ENCODE data around the gene ACP3.

The ACP3 gene

GRCh38 chr3:132283440-132283839 is 33.8 kb upstream of the ACP3 start:
- H3K27me3 ChIP-seq (replicated peaks) = no peaks in the 10 kb centered on the region
- in situ Hi-C loops (cut with HindIII; ENCODE audit: low pct_ligation_motif_present, low sequenced_read_pairs) = no loop called here
- H3K27ac ChIP-seq = no peak overlapping the region
- no peak for TF ChIP-seq CTCF (IDR thresholded peaks at IDR 0.05; ENCODE audit: low read depth, low read length, missing control alignments)
- no peaks in the 10 kb centered on the region for H3K36me3 ChIP-seq (replicated peaks)
- no peak for DNase-seq
- no peak overlapping the region for H3K4me3 ChIP-seq (ENCODE audit: low read depth, low read length)

GRCh38 chr3:132283916-132284405 is 33.2 kb upstream of the ACP3 start:
- Histone ChIP-seq H3K27me3 (replicated peaks) (no peaks in the 10 kb centered on the region), H3K36me3 (replicated peaks) (no peaks in the 10 kb centered on the region), H3K4me3 (ENCODE audit: low read depth, low read length) (no peak overlapping the region), H3K27ac (no peak overlapping the region)
- no peak for DNase-seq
- in situ Hi-C loops (cut with HindIII; ENCODE audit: low pct_ligation_motif_present, low sequenced_read_pairs) = no loop called here
- no peak for TF ChIP-seq CTCF (IDR thresholded peaks at IDR 0.05; ENCODE audit: low read depth, low read length, missing control alignments)

- Histone ChIP-seq H3K27me3 (replicated peaks) (no peaks in the 10 kb centered on the region), H3K36me3 (replicated peaks) (no peaks in the 10 kb centered on the region), H3K4me3 (ENCODE audit: low read depth, low read length) (no peak overlapping the region), H3K27ac (no peak overlapping the region)
- TF ChIP-seq CTCF (IDR thresholded peaks at IDR 0.05; ENCODE audit: low read depth, low read length, missing control alignments) = no peak
- in situ Hi-C loops (cut with HindIII; ENCODE audit: low pct_ligation_motif_present, low sequenced_read_pairs) = no loop called here
- no peak for DNase-seq
Measured at GRCh38 chr3:132284781-132285619, 32.2 kb upstream of the ACP3 start.

- Histone ChIP-seq H3K27me3 (replicated peaks) (no peaks in the 10 kb centered on the region), H3K36me3 (replicated peaks) (no peaks in the 10 kb centered on the region), H3K27ac (no peak overlapping the region), H3K4me3 (ENCODE audit: low read depth, low read length) (no peak overlapping the region)
- no peak for DNase-seq
- in situ Hi-C loops (cut with HindIII; ENCODE audit: low pct_ligation_motif_present, low sequenced_read_pairs) = no loop called here
- TF ChIP-seq CTCF (IDR thresholded peaks at IDR 0.05; ENCODE audit: low read depth, low read length, missing control alignments) = no peak
Measured at GRCh38 chr3:132285620-132285945, 31.6 kb upstream of the ACP3 start.

GRCh38 chr3:132286035-132286434 is 31.2 kb upstream of the ACP3 start:
- Histone ChIP-seq H3K27me3 (replicated peaks) (no peaks in the 10 kb centered on the region), H3K4me3 (ENCODE audit: low read depth, low read length) (no peak overlapping the region), H3K27ac (no peak overlapping the region), H3K36me3 (replicated peaks) (no peaks in the 10 kb centered on the region)
- DNase-seq = no peak
- in situ Hi-C loops (cut with HindIII; ENCODE audit: low pct_ligation_motif_present, low sequenced_read_pairs) = no loop called here
- no peak for TF ChIP-seq CTCF (IDR thresholded peaks at IDR 0.05; ENCODE audit: low read depth, low read length, missing control alignments)

- Histone ChIP-seq H3K27me3 (replicated peaks) (no peaks in the 10 kb centered on the region), H3K4me3 (ENCODE audit: low read depth, low read length) (no peak overlapping the region), H3K36me3 (replicated peaks) (no peaks in the 10 kb centered on the region), H3K27ac (no peak overlapping the region)
- DNase-seq = peak; percentile 31
- TF ChIP-seq CTCF (IDR thresholded peaks at IDR 0.05; ENCODE audit: low read depth, low read length, missing control alignments) = no peak
- in situ Hi-C loops (cut with HindIII; ENCODE audit: low pct_ligation_motif_present, low sequenced_read_pairs) = no loop called here
Measured at GRCh38 chr3:132288357-132288756, 28.9 kb upstream of the ACP3 start.

Measured in brain microvascular endothelial cell (primary cell).